H9 (cell line): ENCODE data around the gene FARP1. TPM values are rescaled to one million over a fixed set of nuclear protein-coding genes. Genes with fewer than 3 reads are reported as not detected.
A peak's percentile ranks its signal among the peaks of the same experiment; 100 is the strongest.

Experiments used
- DNase-seq: peaks from one replicate; pipeline ENCODE4 v3.0.0-alpha.2; 2017
- H2AFZ ChIP-seq: one replicate; pipeline ENCODE4 v1.6.1; 2013; ENCODE audit warnings: mild to moderate bottlenecking, low read length, control low read depth, moderate library complexity
- H2AK5ac ChIP-seq: 2 replicates; pipeline ENCODE4 v1.6.1; 2013; ENCODE audit warnings: low read length, control low read depth, mixed read lengths; ENCODE audit not compliant: insufficient read length
- H2BK120ac ChIP-seq: one replicate; pipeline ENCODE4 v1.6.1; 2013; ENCODE audit warnings: low read depth, mild to moderate bottlenecking, low read length, control low read depth, inconsistent platforms; ENCODE audit not compliant: poor library complexity, severe bottlenecking
- H2BK12ac ChIP-seq: 2 replicates; pipeline ENCODE4 v1.6.1; 2013; ENCODE audit warnings: low read length, control low read depth, mixed read lengths, low read depth; ENCODE audit not compliant: insufficient read length
- H2BK15ac ChIP-seq: 2 replicates; pipeline ENCODE4 v1.6.1; 2013; ENCODE audit warnings: low read depth, low read length, control low read depth
- H2BK20ac ChIP-seq: one replicate; pipeline ENCODE4 v1.6.1; 2013; ENCODE audit warnings: low read depth, mild to moderate bottlenecking, low read length, control low read depth, inconsistent platforms; ENCODE audit not compliant: poor library complexity, severe bottlenecking
- H2BK5ac ChIP-seq: 2 replicates; pipeline ENCODE4 v1.6.1; 2013; ENCODE audit warnings: low read length, control low read depth, mixed read lengths; ENCODE audit not compliant: insufficient read length
- H3K14ac ChIP-seq: 2 replicates; pipeline ENCODE4 v1.6.1; 2013; ENCODE audit warnings: low read length, control low read depth; ENCODE audit not compliant: insufficient read depth
- H3K18ac ChIP-seq: 2 replicates; pipeline ENCODE4 v1.6.1; 2013; ENCODE audit warnings: low read depth, mild to moderate bottlenecking, mixed read lengths, low read length, control low read depth; ENCODE audit not compliant: insufficient read length
- H3K23ac ChIP-seq: 2 replicates; pipeline ENCODE4 v1.6.1; 2013; ENCODE audit warnings: low read length, control low read depth, mixed read lengths, low read depth; ENCODE audit not compliant: insufficient read length
- H3K23me2 ChIP-seq: 2 replicates; pipeline ENCODE4 v1.6.1; 2013; ENCODE audit warnings: low read depth, mild to moderate bottlenecking, mixed read lengths, low read length, control low read depth; ENCODE audit not compliant: insufficient read length, poor library complexity, severe bottlenecking
- H3K27ac ChIP-seq: 2 replicates; pipeline ENCODE4 v1.5.1; 2013; ENCODE audit warnings: low read length, control low read depth, mixed read lengths, low read depth; ENCODE audit not compliant: insufficient read length
- H3K27me3 ChIP-seq: 2 replicates; pipeline ENCODE4 v1.6.1; 2013; ENCODE audit warnings: low read length, control low read depth, inconsistent platforms; ENCODE audit not compliant: insufficient read depth
- H3K4ac ChIP-seq: 2 replicates; pipeline ENCODE4 v1.6.1; 2013; ENCODE audit warnings: low read depth, mild to moderate bottlenecking, control low read depth, inconsistent platforms, low read length, moderate library complexity
- H3K4me1 ChIP-seq: 2 replicates; pipeline ENCODE4 v1.6.1; 2013; ENCODE audit warnings: low read length, control low read depth, inconsistent platforms; ENCODE audit not compliant: insufficient read depth
- H3K4me2 ChIP-seq: 2 replicates; pipeline ENCODE4 v1.6.1; 2013; ENCODE audit warnings: low read length, control low read depth, mixed read lengths; ENCODE audit not compliant: insufficient read length, insufficient read depth
- H3K56ac ChIP-seq: 2 replicates; pipeline ENCODE4 v1.6.1; 2013; ENCODE audit warnings: low read depth, mild to moderate bottlenecking, mixed read lengths, low read length, control low read depth; ENCODE audit not compliant: insufficient read length
- H3K79me1 ChIP-seq: 2 replicates; pipeline ENCODE4 v1.6.1; 2013; ENCODE audit warnings: low read depth, mild to moderate bottlenecking, moderate library complexity, low read length, control low read depth, inconsistent platforms; ENCODE audit not compliant: insufficient read depth, poor library complexity, severe bottlenecking
- H3K79me2 ChIP-seq: 2 replicates; pipeline ENCODE4 v1.6.1; 2013; ENCODE audit warnings: low read length, control low read depth, inconsistent platforms; ENCODE audit not compliant: insufficient read depth
- H3K9ac ChIP-seq: 2 replicates; pipeline ENCODE4 v1.6.1; 2013; ENCODE audit warnings: low read length, control low read depth, mixed read lengths; ENCODE audit not compliant: insufficient read length; ENCODE audit errors: extremely low read depth
- H3K9me3 ChIP-seq: one replicate; pipeline ENCODE4 v1.6.1; 2013; ENCODE audit warnings: low read depth, low read length, inconsistent platforms; ENCODE audit not compliant: control insufficient read depth
- H3T11ph ChIP-seq: one replicate; pipeline ENCODE4 v1.6.1; 2013; ENCODE audit warnings: mild to moderate bottlenecking, low read length, control low read depth, inconsistent platforms
- H4K20me1 ChIP-seq: one replicate; pipeline ENCODE4 v1.6.1; 2013; ENCODE audit not compliant: control insufficient read depth, insufficient read length, insufficient read depth
- H4K5ac ChIP-seq: 2 replicates; pipeline ENCODE4 v1.6.1; 2013; ENCODE audit warnings: low read depth, mild to moderate bottlenecking, mixed read lengths, low read length, control low read depth; ENCODE audit not compliant: insufficient read length
- H4K8ac ChIP-seq: replicated peaks from 2 replicates; pipeline ENCODE4 v1.6.1; 2013; ENCODE audit warnings: low read length, control low read depth, mixed read lengths, low read depth; ENCODE audit not compliant: insufficient read length
- H4K91ac ChIP-seq: 2 replicates; pipeline ENCODE4 v1.6.1; 2013; ENCODE audit warnings: low read depth, mild to moderate bottlenecking, moderate library complexity, mixed read lengths, low read length, control low read depth; ENCODE audit not compliant: insufficient read length
- H3K27ac Mint-ChIP-seq, 3 experiments: 2 replicates in 2 of 3; 3 replicates in 1 of 3; pipeline ENCODE4 v1.8.0; 2020 to 2021; ENCODE audit warnings: mixed read lengths in 3 of 3, mild to moderate bottlenecking in 1 of 3, moderate library complexity in 1 of 3
- H3K27me3 Mint-ChIP-seq: 2 replicates; pipeline ENCODE4 v1.8.0; 2021; ENCODE audit warnings: low read depth, mild to moderate bottlenecking, moderate library complexity, mixed read lengths
- H3K36me3 Mint-ChIP-seq, 3 experiments: 2 replicates in 2 of 3; 3 replicates in 1 of 3; pipeline ENCODE4 v1.8.0; 2020 to 2021; ENCODE audit warnings: low read depth in 3 of 3, mixed read lengths in 3 of 3; ENCODE audit not compliant: insufficient read depth in 1 of 3
- H3K4me1 Mint-ChIP-seq, 2 experiments: 2 replicates each; pipeline ENCODE4 v1.8.0; 2020; ENCODE audit warnings: mixed read lengths in 2 of 2
- H3K4me3 Mint-ChIP-seq, 2 experiments: 2 replicates in 1 of 2; 3 replicates in 1 of 2; pipeline ENCODE4 v1.8.0; 2020 to 2021; ENCODE audit warnings: mild to moderate bottlenecking in 2 of 2, mixed read lengths in 2 of 2, moderate library complexity in 1 of 2
- H3K9me3 Mint-ChIP-seq, 2 experiments: 2 replicates in 1 of 2; 3 replicates in 1 of 2; pipeline ENCODE4 v1.8.0; 2020; ENCODE audit warnings: mild to moderate bottlenecking in 2 of 2, mixed read lengths in 2 of 2, moderate library complexity in 1 of 2
- CTCF ChIP-seq: fragments of 200-600 bp; sonication (generic); conservative IDR thresholded peaks from 3 replicates; pipeline ENCODE4 v1.8.0; 2021; ENCODE audit warnings: antibody characterized with exemption, mild to moderate bottlenecking
- WGBS: extraction: QIAGEN DNeasy Blood & Tissue Kit; methylation state at CpG from one replicate; pipeline ENCODE4 v1.1.7; 2013; ENCODE audit warnings: missing lambda C conversion rate, low lambda C conversion rate, mixed read lengths; ENCODE audit not compliant: insufficient read length; ENCODE audit errors: extremely low coverage; 5-methylcytosine and 5-hydroxymethylcytosine counted together
- total RNA-seq: library from RNA; stranded (reverse); gene quantifications from 2 replicates; pipeline ENCODE4 v1.2.1, GENCODE V29; 2021

FARP1 gene
- total RNA-seq, 1 experiment from 2014 or later: 95.9 TPM

DNA sequence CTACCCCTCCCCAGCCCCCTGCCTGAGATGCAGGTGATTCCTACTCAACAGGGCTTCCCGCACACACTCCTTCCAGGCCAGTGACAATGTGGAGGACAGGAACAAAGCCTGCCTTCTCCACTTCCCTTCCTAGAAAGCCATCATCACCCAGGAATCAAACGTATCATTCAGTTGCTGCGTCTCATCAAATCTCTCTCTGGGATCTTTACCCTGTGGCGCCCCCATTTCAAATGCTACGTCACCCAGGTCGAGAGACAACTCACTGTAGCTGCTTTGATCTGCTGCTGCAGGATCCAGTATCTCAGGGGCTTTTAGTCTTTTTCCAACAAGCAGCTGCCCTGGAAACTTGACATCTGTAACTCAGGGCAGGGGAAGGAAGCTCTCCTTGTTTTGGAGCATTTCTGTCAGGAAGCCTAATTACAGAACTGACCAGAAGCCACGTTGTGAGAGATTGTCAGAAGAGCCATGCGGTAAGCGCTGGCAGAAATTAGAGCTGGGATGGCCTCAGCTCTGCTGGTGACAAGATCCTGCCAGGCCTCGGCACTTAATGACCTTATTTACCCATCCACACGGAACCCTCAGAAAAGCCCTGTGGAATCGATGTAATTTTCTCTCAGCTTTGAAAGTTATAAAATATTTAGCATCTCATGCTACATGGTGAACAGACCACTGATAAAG lies 293.5 kb downstream of the FARP1 start:
- H2BK15ac ChIP-seq: no peak overlapping the region
- H4K91ac ChIP-seq: no peak overlapping the region
- H3K18ac ChIP-seq: no peak overlapping the region
- H2BK20ac ChIP-seq: no peak overlapping the region
- no peak for TF ChIP-seq CTCF
- H3K4me2 ChIP-seq: no peak overlapping the region
- H3T11ph ChIP-seq: no peak overlapping the region
- H4K5ac ChIP-seq: no peak overlapping the region
- no peak overlapping the region for H3K4me3 Mint-ChIP-seq
- no peaks in the 10 kb centered on the region for H3K27me3 ChIP-seq
- H3K23me2 ChIP-seq: no peaks in the 10 kb centered on the region
- no peaks in the 10 kb centered on the region for H3K9me3 ChIP-seq
- peak overlapping the region in 1 of 3 experiments; percentile 84; a peak in 1 of 7 replicates for H3K27ac Mint-ChIP-seq
- no peaks in the 10 kb centered on the region for H3K27me3 Mint-ChIP-seq
- H3K14ac ChIP-seq: no peak overlapping the region
- H2BK12ac ChIP-seq: no peak overlapping the region
- DNase-seq: no peak
- H3K27ac ChIP-seq: no peak overlapping the region
- no peak overlapping the region for H4K8ac ChIP-seq
- H2BK5ac ChIP-seq: no peak overlapping the region
- no peak overlapping the region for H3K4ac ChIP-seq
- no peak overlapping the region for H2AFZ ChIP-seq
- no peaks in the 10 kb centered on the region for H4K20me1 ChIP-seq
- H3K79me1 ChIP-seq: no peaks in the 10 kb centered on the region
- no CpG with 5 or more reads among the region's 12 CpGs for WGBS
- no peaks in the 10 kb centered on the region for H3K4me1 Mint-ChIP-seq
- H2BK120ac ChIP-seq: no peak overlapping the region
- H3K56ac ChIP-seq: no peak overlapping the region
- no peak overlapping the region for H3K9ac ChIP-seq
- no peaks in the 10 kb centered on the region for H3K79me2 ChIP-seq
- peaks cover 2 to 60% (median 41%) of the 10 kb centered on the region in 3 experiments; a peak in 5 of 7 replicates for H3K36me3 Mint-ChIP-seq
- no peak overlapping the region for H3K23ac ChIP-seq
- no peak overlapping the region for H2AK5ac ChIP-seq
- H3K9me3 Mint-ChIP-seq: no peaks in the 10 kb centered on the region
- H3K4me1 ChIP-seq: no peaks in the 10 kb centered on the region
